ENCODE data around the gene CD48.
"Not testable (repeated sequence)": the region's sequence is repeated elsewhere in the genome, so short reads cannot be mapped to it uniquely, and the experiment has no call there.

The CD48 gene

GRCh38 chr1:160713161-160713560 is 1.5 kb upstream of the CD48 start:
- DNase-seq (ENCODE audit: low read depth in 2 of 2), result no peak

- DNase-seq (ENCODE audit: low read depth in 2 of 2), result not testable (repeated sequence)
Measured at GRCh38 chr1:160712525-160713080, 981 bp upstream of the CD48 start.

GRCh38 chr1:160711276-160711601 is 383 bp downstream of the CD48 start:
- DNase-seq (ENCODE audit: low read depth in 2 of 2), result no peak

- no peak for DNase-seq (ENCODE audit: low read depth in 2 of 2)
Measured at GRCh38 chr1:160710517-160711252, 937 bp downstream of the CD48 start.

- DNase-seq (ENCODE audit: low read depth in 2 of 2), result no peak
Measured at GRCh38 chr1:160709715-160710114, 1.9 kb downstream of the CD48 start.

GRCh38 chr1:160708801-160709200 is 2.8 kb downstream of the CD48 start:
- no peak for DNase-seq (ENCODE audit: low read depth in 2 of 2)

GRCh38 chr1:160708118-160708517 is 3.5 kb downstream of the CD48 start:
- DNase-seq (ENCODE audit: low read depth in 2 of 2), result no peak

- no peak for DNase-seq (ENCODE audit: low read depth in 2 of 2)
Measured at GRCh38 chr1:160707236-160708064, 4.2 kb downstream of the CD48 start.

GRCh38 chr1:160706526-160707235 is 4.9 kb downstream of the CD48 start:
- DNase-seq (ENCODE audit: low read depth in 2 of 2), result no peak

GRCh38 chr1:160705742-160706141 is 5.9 kb downstream of the CD48 start:
- DNase-seq (ENCODE audit: low read depth in 2 of 2), result no peak

GRCh38 chr1:160705212-160705621 is 6.4 kb downstream of the CD48 start:
- DNase-seq (ENCODE audit: low read depth in 2 of 2), result not testable (repeated sequence)

- DNase-seq (ENCODE audit: low read depth in 2 of 2), result no peak
Measured at GRCh38 chr1:160704250-160704649, 7.4 kb downstream of the CD48 start.

GRCh38 chr1:160702100-160702499 is 9.5 kb downstream of the CD48 start:
- no peak for DNase-seq (ENCODE audit: low read depth in 2 of 2)

- not testable (repeated sequence) for DNase-seq (ENCODE audit: low read depth in 2 of 2)
Measured at GRCh38 chr1:160692390-160692789, 19.2 kb downstream of the CD48 start.

GRCh38 chr1:160685266-160685665 is 26.4 kb downstream of the CD48 start:
- no peak for DNase-seq (ENCODE audit: low read depth in 2 of 2)

GRCh38 chr1:160682983-160683865 is 28.4 kb downstream of the CD48 start:
- no peak for DNase-seq (ENCODE audit: low read depth in 2 of 2)

GRCh38 chr1:160681891-160682140 is 29.8 kb downstream of the CD48 start:
- no peak for DNase-seq (ENCODE audit: low read depth in 2 of 2)

GRCh38 chr1:160681066-160681890 is 30.3 kb downstream of the CD48 start:
- DNase-seq (ENCODE audit: low read depth in 2 of 2), result peak; percentile 70 to 72

GRCh38 chr1:160680399-160680798 is 31.2 kb downstream of the CD48 start:
- DNase-seq (ENCODE audit: low read depth in 2 of 2), result no peak

- DNase-seq (ENCODE audit: low read depth in 2 of 2), result no peak
Measured at GRCh38 chr1:160679893-160680292, 31.7 kb downstream of the CD48 start.

Measured in stimulated activated CD8-positive, alpha-beta memory T cell treated with anti-CD3 and anti-CD28 coated beads, Interleukin-2, amount 100 ng/mL, for 1 hour (primary cell).